Skeletal muscle tissue (tissue), 4 donors: Measurements from ENCODE around the gene PPP1R9B. TPM values are rescaled to one million over a fixed set of nuclear protein-coding genes. Genes with fewer than 3 reads are reported as not detected.

Source experiments
- H3K27ac ChIP-seq: one replicate; pipeline ENCODE4 v1.7.0; 2013; ENCODE audit warnings: mild to moderate bottlenecking, low read depth, low read length, inconsistent platforms
- H3K27me3 ChIP-seq, 3 donors: one replicate each; pipeline ENCODE4 v1.7.0; 2013; ENCODE audit warnings: low read length in 3 of 3; ENCODE audit not compliant: control insufficient read depth in 3 of 3, insufficient read depth in 3 of 3
- H3K36me3 ChIP-seq, 3 donors: one replicate each; pipeline ENCODE4 v1.7.0; 2013; ENCODE audit warnings: low read length in 3 of 3; ENCODE audit not compliant: control insufficient read depth in 3 of 3, insufficient read depth in 3 of 3
- H3K4me1 ChIP-seq, 3 donors: one replicate each; pipeline ENCODE4 v1.7.0; 2013; ENCODE audit warnings: low read length in 3 of 3, mild to moderate bottlenecking in 3 of 3; ENCODE audit not compliant: control insufficient read depth in 3 of 3, insufficient read depth in 3 of 3
- H3K4me3 ChIP-seq, 3 donors: one replicate each; pipeline ENCODE4 v1.7.0; 2013; ENCODE audit warnings: low read length in 3 of 3
- H3K9ac ChIP-seq, 3 donors: one replicate each; pipeline ENCODE4 v1.7.0; 2013; ENCODE audit warnings: low read length in 3 of 3, mild to moderate bottlenecking in 3 of 3, moderate library complexity in 2 of 3, low read depth in 1 of 3
- H3K9me3 ChIP-seq, 3 donors: one replicate each; pipeline ENCODE4 v1.7.0; 2013; ENCODE audit warnings: low read length in 3 of 3; ENCODE audit not compliant: control insufficient read depth in 3 of 3
- total RNA-seq: library from RNA; depleted of rRNA; stranded (reverse); fragments of >200 nt; gene quantifications from one replicate; pipeline ENCODE4 v1.2.3, GENCODE V29; 2014
- donor health status: Osteomylitis.

PPP1R9B gene, protein sequence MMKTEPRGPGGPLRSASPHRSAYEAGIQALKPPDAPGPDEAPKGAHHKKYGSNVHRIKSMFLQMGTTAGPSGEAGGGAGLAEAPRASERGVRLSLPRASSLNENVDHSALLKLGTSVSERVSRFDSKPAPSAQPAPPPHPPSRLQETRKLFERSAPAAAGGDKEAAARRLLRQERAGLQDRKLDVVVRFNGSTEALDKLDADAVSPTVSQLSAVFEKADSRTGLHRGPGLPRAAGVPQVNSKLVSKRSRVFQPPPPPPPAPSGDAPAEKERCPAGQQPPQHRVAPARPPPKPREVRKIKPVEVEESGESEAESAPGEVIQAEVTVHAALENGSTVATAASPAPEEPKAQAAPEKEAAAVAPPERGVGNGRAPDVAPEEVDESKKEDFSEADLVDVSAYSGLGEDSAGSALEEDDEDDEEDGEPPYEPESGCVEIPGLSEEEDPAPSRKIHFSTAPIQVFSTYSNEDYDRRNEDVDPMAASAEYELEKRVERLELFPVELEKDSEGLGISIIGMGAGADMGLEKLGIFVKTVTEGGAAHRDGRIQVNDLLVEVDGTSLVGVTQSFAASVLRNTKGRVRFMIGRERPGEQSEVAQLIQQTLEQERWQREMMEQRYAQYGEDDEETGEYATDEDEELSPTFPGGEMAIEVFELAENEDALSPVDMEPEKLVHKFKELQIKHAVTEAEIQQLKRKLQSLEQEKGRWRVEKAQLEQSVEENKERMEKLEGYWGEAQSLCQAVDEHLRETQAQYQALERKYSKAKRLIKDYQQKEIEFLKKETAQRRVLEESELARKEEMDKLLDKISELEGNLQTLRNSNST
- 19.3 TPM for total RNA-seq

DNA sequence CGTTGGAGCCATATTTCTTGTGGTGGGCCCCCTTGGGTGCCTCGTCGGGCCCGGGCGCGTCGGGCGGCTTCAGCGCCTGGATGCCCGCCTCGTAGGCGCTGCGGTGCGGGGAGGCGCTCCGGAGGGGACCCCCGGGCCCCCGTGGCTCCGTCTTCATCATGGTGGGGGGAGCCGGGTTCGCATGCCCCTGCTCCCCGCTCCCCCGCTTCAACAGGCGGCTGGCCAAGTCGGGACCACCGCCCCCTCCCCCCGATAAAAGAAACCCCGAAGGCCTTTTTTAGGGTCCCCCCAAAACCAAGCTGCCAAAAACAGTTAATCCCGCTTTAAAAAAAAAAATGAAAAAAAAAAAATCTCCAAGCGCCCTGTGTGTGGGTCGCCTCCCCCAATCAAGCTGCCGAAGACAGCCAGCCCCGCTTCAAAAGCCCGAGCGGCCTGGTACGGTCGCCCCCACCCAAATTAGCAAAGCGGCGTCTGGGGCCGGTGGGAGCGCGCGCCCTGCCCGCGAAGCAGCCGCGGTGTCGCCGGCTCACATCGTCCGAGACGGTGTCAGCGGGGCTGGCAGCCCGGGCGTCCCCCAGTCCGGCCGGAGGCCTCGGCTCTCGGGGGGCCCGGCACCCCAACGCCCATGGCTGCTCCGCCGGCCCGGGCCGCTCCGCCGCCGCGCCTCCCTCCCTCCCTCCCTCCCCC, at the start of gene PPP1R9B:
Gene PPP1R9B, minus strand, starts transcription at position 324 of the 687 bp plus-strand sequence. Its CDS starts 164 bp downstream, at position 160.
- Histone ChIP-seq H3K27ac (peak within 1 kb of the TSS; percentile 84), H3K9me3 (no peaks in the 10 kb centered on the region), H3K9ac (peak within 1 kb of the TSS; percentile 77 to 87 (median 82)), H3K4me3 (peak within 1 kb of the TSS; percentile 77 to 84 (median 80)), H3K27me3 (no peaks in the 10 kb centered on the region), H3K36me3 (no peaks in the 10 kb centered on the region), H3K4me1 (peaks cover 74 to 83% (median 75%) of the 10 kb centered on the region in 3 donors)

DNA sequence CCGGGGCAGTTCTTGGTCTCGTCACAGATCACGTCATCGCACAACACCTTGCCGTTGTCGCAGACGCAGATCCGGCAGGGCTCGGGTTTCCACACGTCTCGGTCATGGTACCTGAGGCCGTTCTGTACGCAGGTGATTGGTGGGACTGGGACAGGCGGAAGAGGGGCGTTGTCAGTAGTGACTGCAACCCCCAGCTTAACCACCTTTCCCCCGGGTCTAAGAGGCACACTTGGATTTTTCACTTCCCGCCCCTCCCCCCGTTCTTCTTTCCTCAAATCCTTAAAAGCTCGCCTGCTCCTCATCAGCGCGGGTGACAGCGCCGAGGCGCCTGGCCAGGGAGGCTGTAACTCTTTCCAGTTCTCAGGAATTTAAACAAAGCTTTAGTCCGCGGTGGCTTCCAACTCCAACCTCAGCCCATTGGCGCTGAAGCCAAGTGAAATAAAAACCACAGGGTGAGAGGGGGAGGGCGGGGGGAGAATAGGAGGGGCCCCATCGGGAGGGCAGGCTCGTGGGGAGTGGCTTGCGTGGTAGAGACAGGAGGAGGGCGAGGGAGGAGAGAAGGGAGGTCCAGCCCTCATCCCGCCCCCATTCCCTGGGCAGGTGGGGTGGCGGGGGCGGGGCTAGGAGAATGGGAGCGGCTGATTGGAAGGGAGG, 49.5 kb upstream of the PPP1R9B start:
- H3K27ac ChIP-seq = peak overlapping the region; percentile 91
- H3K4me1 ChIP-seq = peaks cover 11 to 30% (median 13%) of the 10 kb centered on the region in 3 donors
- H3K36me3 ChIP-seq = peaks cover 5 to 29% (median 17%) of the 10 kb centered on the region in 3 donors
- H3K9ac ChIP-seq = peak overlapping the region in 2 of 3 donors; percentile 42 to 79
- no peaks in the 10 kb centered on the region for H3K9me3 ChIP-seq
- H3K27me3 ChIP-seq = peaks cover 18 to 31% (median 28%) of the 10 kb centered on the region in 3 donors
- peak overlapping the region; percentile 49 to 68 (median 68) for H3K4me3 ChIP-seq

DNA sequence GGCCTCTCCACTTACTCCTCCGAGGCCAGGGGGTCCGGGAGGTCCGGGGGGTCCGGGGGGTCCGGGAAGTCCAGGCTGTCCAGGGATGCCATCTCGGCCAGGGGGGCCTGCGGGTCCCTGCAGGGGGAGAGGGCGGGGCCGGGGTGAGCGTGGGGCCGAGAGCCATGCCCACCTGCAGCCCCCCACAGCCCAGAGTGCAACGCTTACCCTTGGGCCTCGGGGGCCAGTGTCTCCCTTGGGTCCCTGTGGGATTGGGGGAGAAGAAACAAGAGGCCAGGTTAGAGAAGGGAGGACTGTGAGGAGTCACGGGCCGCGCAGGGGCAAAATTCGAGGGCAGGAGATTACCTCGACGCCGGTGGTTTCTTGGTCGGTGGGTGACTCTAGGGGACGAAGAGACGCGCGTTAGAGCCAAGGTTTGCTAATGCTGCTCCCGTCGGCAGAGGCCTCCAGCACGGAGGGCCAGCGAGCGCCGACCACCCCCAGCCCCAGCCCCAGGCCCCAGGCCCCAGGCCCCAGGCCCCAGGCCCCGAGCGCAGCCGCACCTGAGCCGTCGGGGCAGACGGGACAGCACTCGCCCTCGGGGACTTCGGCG, 48.8 kb upstream of the PPP1R9B start:
- Histone ChIP-seq H3K27me3 (peaks cover 18 to 28% (median 28%) of the 10 kb centered on the region in 3 donors), H3K9me3 (no peaks in the 10 kb centered on the region), H3K4me3 (peak overlapping the region in 2 of 3 donors; percentile 52 to 68), H3K27ac (no peak overlapping the region), H3K36me3 (peaks cover 5 to 29% (median 18%) of the 10 kb centered on the region in 3 donors), H3K9ac (no peak overlapping the region), H3K4me1 (peaks cover 8 to 25% (median 10%) of the 10 kb centered on the region in 3 donors)

DNA sequence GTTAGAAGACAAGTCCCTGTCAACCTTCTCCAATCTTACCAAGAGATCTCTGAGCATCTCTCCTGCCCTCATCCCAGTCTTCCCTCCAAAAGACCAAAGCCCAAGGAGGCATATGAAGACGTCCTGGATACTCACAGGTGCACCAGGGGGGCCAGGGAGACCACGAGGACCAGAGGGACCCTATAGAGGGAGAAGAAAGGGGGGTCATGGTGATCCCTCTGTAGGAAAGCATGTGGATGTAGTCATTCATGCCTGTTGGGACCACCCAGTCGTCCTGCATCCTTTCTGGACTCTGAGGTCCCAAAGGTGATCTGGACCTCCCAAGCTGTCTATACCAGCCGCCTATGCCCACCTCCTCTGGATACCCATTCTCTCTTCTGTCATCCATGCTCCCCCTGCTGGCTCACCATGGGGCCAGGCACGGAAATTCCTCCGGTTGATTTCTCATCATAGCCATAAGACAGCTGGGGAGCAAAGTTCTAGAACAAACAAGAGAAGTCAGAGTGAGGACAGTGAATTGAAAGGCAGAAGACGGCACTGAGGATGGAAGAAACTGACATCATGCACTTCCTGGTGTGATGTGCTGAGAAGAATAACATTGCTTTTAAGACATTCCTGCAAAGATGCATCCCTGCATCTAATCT, 47.7 kb upstream of the PPP1R9B start:
- H3K4me1 ChIP-seq = peaks cover 4 to 21% (median 10%) of the 10 kb centered on the region in 3 donors
- H3K36me3 ChIP-seq = peaks cover 5 to 29% (median 24%) of the 10 kb centered on the region in 3 donors
- H3K9ac ChIP-seq = no peak overlapping the region
- no peaks in the 10 kb centered on the region for H3K9me3 ChIP-seq
- H3K27ac ChIP-seq = no peak overlapping the region
- H3K27me3 ChIP-seq = peaks cover 18 to 24% (median 22%) of the 10 kb centered on the region in 3 donors
- no peak overlapping the region for H3K4me3 ChIP-seq

DNA sequence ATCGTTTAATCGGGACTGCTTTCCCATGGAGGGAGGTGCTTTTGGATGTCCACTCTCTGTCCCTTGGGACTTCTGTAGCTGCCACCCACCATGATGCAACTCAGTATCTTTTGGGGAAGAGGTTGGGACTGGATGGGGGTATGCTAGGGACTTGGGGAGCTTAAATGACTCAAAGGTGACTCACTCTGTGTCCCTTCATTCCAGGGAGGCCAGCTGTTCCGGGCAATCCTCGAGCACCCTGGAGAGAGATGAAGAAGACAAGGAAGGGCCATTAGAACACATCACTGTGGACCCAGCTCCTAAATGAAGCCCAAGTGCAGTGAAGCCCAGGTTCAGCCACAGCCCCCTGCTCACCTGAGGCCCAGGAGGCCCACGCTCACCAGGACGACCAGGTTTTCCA, 46.3 kb upstream of the PPP1R9B start:
- H3K9ac ChIP-seq = peak overlapping the region in 1 of 3 donors; percentile 3

DNA sequence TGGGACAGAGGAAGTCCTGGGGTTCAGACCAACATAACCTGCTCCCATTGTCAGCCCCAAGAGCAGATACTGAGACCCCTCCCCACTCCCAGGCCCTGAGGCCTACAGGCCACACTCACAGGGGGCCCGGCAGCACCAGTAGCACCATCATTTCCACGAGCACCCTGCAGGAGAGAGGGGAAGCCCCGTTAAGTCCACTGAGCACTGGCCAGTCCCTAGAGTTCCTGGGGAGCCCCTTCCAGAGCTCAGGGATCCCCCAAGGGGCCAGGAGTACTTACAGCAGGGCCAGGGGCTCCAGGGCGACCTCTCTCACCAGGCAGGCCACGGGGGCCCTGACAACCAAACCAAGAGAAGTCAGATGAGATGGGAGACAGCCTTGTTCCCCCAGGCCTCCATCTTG, 45.6 kb upstream of the PPP1R9B start:
- Histone ChIP-seq H3K27me3 (peaks cover 4 to 8% (median 7%) of the 10 kb centered on the region in 3 donors), H3K27ac (peak overlapping the region; percentile 51), H3K9ac (no peak overlapping the region), H3K36me3 (peaks cover 5 to 29% (median 24%) of the 10 kb centered on the region in 3 donors), H3K4me3 (no peak overlapping the region), H3K4me1 (peaks cover 4 to 20% (median 7%) of the 10 kb centered on the region in 3 donors), H3K9me3 (no peaks in the 10 kb centered on the region)

More for the DNA sequence above, 46.3 kb upstream of the PPP1R9B start:
- no peak overlapping the region for H3K4me3 ChIP-seq
- H3K36me3 ChIP-seq = peaks cover 5 to 29% (median 24%) of the 10 kb centered on the region in 3 donors
- peaks cover 10 to 16% (median 11%) of the 10 kb centered on the region in 3 donors for H3K27me3 ChIP-seq
- peaks cover 4 to 21% (median 10%) of the 10 kb centered on the region in 3 donors for H3K4me1 ChIP-seq
- no peaks in the 10 kb centered on the region for H3K9me3 ChIP-seq
- peak overlapping the region; percentile 51 for H3K27ac ChIP-seq

DNA sequence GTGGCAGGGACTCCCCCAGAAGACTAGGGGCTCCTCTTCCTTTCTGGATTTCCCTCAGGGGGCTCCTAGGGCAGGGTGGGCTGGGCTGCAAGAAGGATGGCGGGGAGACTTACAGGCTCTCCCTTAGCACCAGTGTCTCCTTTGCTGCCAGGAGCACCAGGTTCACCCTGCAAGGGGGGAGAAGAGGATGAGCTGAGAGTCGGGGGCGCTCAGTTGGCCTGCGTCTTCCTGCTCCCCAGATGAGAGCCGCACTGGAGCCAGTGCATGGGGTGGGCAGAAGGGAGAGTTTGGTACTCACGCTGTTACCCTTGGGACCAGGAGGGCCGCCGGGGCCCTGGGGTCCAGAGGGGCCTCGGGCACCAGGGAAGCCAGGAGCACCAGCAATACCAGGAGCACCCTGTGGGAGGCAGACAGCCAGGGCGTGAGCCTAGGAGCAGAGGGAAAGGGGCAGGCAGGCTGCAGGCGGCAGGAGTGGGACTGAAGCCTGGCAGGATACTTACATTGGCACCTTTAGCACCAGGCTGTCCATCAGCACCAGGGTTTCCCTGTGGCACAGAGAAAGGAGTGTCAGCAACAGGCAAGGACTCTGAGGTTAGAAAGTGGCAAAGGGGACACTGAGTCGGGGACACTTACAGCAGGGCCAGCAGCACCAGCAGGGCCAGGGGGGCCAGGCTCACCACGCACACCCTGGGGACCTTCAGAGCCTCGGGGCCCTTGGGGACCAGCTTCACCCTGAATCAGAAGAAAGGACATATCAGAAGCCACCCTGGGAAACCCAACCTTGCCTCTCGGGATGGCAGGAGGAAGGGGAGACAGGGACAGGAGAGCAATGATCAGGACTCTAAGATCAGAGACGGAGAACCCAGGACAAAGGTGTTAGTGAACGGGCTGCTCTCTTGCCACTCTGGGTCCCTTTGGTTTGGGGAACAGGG, 44.7 kb upstream of the PPP1R9B start:
- Histone ChIP-seq H3K4me3 (no peak overlapping the region), H3K9ac (no peak overlapping the region), H3K27ac (no peak overlapping the region), H3K4me1 (peaks cover 4 to 15% (median 7%) of the 10 kb centered on the region in 3 donors), H3K27me3 (peaks cover 3 to 5% (median 4%) of the 10 kb centered on the region in 3 donors), H3K36me3 (peaks cover 9 to 29% (median 24%) of the 10 kb centered on the region in 3 donors), H3K9me3 (no peaks in the 10 kb centered on the region)
